ENCODE data around the gene RNF39.
"Not testable (repeated sequence)": the region's sequence is repeated elsewhere in the genome, so short reads cannot be mapped to it uniquely, and the experiment has no call there.

The RNF39 gene, protein sequence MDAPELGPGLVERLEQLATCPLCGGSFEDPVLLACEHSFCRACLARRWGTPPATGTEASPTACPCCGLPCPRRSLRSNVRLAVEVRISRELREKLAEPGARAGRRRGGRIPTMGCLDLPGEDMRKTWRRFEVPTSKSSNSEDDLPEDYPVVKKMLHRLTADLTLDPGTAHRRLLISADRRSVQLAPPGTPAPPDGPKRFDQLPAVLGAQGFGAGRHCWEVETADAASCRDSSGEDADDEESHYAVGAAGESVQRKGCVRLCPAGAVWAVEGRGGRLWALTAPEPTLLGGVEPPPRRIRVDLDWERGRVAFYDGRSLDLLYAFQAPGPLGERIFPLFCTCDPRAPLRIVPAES

DNA sequence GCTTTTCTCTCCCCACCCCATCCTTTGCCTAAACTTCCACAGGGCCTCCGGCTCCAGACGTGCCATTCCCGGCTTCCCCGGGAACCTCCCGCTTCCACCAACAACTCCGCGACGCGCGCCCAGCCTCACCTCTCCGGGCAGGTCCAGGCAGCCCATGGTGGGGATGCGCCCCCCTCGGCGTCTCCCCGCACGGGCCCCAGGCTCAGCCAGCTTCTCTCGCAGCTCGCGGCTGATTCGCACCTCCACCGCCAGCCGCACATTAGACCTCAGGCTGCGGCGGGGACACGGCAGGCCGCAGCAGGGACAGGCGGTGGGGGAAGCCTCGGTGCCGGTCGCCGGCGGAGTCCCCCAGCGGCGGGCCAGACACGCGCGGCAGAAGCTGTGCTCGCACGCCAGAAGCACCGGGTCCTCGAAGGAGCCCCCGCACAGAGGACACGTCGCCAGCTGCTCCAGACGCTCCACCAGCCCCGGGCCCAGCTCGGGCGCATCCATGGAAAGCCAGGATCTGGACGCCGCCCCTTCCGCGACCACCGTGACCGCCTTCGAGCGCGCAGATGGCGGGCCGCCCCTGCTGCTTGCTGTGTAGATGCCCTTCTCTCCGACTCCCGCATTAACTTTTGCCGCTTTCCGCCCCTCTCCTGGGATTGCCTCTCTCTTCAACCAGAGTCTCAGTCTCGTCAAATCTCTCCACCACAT, at the start of gene RNF39:
Gene RNF39 (minus strand): TSS at position 676 of the 696 bp plus-strand sequence. CDS start 184 bp downstream, at position 492.
- DNase-seq (ENCODE audit: low read depth): no peak

DNA sequence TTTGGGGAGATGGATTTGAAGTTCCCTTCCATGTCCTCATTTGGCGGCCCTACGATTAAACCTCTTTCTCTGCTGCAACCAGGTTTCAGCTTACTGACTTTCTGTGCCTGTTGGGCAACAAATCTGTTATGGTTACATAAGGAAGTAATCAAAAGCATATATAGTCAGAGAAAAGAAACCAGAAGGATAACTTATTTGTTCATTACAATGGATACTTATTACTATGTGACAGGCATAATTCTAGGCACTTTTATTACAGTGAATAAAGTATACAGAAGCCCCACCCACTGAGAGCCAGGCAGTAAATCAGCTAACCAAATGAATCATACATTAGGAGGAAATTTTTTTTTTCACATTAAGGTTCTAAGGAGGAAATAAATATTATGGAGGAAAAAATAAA, 46.9 kb upstream of the RNF39 start:
- no peak for DNase-seq (ENCODE audit: low read depth)

DNA sequence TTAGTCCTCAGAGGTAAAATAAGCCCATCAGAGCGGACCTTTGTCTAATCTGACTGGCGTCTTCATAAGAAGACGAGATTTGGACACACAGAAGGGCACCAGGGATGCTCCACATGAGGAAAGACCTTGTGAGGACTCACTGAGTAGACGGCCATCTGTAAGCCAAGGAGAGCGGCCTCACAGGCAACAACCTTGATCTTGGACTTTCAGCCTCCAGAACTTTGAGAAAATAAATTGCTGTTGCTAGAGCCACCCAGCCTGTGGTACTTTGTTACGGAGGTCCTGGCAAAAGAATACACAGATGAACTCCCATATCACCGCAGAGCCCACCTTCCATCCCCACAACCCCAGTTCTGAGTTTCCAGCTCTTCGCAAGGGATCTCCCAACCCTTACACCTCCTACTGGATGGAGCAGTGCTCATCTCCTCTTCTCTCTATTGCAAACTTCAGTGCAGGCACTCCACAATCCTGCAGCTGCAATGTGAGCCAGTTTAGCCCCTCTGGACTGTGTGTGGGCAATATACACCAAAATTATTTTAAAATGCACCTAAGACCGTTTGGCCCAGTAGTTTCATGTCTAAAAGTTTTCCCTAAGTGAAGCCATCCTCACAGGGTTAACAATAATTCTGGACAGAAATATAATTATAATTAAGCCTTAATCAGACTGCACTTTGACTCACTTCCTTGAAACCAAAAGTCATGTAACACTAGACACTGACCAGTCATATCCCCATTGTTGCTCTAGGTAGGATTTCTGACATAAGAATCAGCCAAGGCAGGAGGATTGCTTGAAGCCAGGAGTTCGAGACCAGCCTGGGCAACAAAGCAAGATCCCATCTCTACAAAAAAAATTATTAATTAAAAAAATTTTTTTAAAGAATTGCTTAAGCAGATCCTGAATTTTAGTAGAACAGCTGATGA, 46.1 kb upstream of the RNF39 start:
- no peak for DNase-seq (ENCODE audit: low read depth)

DNA sequence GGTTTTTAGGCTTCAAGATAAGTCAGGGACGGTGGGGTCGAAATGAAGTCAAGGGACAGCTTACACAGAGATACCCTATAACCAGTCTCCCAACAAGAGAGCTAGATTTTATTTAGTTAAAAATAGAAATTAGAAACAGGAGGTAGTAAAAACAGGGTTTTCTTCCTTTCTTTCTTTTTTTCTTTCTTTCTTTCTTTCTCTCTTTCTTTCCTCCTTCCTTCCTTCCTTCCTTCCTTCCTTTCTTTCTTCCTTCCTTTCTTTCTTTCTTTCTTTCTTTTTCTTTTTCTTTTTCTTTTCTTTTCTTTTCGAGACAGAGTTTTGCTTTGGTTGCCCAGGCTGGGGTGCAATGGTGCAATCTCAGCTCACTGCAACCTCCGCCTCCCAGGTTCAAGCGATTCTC, 43.1 kb upstream of the RNF39 start:
- DNase-seq (ENCODE audit: low read depth): not testable (repeated sequence)

DNA sequence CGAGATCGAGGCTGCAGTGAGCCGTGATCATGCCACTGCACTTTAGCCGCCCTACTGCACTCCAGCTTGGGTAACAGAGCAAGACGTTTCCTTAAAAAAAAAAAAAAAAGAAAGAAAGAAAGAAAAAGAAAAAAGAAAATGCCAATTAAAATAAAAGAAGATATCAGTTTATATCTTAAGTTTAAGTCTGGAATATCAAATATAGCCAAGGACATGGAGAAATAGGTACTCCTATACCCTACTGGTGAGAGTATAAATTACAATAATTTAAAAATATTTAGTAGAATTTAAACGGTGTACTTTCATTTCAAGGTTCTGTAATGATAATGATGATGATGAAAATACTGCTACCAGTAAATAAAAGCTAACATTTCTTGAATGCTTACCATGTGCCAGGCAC, 41.2 kb upstream of the RNF39 start:
- DNase-seq (ENCODE audit: low read depth): no peak

DNA sequence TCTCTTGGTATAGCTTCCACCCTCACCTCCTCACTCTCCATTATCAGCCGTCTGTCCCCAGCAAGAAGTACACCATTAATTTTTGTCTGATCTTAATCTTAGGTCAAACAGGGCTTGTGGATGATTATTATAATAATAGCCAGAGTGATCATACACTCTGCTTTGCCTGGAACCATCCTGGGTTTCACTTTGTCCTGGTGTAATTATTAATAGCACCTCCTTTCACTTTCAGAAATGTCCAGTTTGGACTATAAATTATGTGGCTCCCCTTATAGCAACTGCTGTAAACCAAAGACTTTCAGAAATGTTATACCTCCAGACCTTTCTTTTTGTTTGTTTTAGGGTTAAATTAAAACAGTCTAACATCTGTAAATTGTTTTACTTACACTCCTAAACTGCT, 38.3 kb upstream of the RNF39 start:
- no peak for DNase-seq (ENCODE audit: low read depth)

DNA sequence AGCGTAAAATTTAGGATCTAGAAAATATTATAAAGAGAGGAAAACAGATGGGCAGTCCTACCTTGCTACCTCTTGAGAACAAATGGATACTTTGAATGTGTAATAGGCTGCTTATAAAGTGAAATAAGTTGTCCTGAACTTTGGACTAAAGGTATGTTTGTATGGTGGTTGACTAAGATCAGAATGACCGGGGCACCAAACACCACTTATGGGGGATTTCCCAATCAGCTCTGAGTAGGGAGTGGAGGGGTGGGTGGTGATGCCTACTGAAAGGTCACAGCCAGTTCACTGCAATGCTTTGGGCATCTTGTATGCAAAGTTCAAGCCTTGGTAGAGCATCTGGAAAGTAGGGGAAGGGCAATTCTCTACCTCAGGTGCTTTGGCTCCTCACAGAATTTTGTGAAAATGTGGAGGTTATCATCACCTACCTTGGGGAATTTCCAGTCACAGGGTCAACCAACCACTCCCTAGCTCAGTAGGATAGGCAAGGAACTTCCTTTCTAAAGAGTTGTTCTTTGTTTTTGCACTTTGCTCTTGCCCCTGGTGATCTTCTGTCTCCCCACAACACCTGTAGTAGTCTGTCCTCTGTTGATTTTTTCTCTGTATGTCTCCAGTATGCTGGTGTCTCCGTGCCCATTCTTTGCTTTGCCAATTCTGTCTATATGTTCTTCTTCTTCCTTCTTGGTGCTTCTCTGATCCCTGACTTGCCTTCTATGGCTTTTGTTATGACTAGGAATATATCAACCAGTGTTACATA, 37.6 kb upstream of the RNF39 start, which contains the start of gene TRIM31:
Gene TRIM31 (minus strand): TSS at position 88 of the 757 bp plus-strand sequence. CDS start 285 bp downstream, outside the sequence.
- no peak for DNase-seq (ENCODE audit: low read depth)

DNA sequence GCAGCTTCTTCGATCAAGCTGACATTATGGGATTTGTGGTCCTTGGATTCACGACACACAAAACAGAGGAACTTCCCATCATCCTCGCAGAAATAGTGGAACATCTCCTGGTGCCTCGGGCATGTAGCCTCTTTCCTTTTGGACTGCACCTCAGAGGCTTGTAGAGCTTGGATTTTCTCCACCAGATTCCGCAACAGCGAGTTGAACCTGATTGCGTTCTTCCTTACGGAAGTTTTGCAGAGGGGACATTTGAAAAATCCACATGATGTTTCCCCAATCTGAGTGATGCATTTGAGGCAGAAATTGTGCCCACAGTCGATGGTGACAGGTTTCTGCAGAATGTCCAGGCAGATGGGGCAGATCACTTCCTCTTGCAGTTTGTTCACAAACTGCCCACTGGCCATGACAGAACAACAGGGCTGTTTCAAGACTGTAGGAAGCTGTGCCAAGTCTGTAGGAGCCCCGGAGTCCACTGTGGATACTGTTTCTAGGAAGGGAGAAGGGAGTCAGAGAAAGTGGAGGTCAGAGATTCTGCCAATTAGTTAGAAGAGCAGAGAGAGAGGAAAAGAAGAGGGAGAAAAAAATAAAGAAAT, 36.9 kb upstream of the RNF39 start:
- DNase-seq (ENCODE audit: low read depth): no peak

DNA sequence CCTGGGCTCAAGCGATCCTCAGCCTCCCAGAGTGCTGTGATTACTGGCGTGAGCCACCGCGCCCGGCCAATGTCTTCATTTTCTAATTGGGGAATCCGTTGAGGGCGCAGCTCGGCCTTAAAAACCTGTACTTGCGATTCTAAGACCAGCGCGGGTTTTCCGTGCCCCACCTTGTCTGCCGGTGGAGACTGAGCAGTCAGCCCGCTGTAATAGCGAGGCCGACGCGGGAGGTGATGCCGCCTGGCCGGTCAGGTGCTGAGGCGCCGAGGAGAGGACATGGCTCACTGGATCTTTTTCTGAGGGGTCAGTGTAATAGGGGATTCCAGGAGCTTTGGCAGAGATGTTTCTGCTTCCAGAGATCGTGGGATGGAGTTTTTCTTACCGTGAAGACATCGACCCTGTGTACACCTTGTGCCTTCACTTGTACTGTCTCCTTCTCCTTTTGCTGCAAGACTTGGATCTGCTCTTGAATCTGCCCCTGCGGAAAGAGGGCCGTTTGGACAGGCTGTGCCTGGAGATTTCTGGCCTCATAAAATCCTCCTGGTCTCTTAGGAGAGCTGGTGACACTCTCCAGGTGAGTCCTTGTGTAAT, 35.8 kb upstream of the RNF39 start:
- DNase-seq (ENCODE audit: low read depth): no peak

DNA sequence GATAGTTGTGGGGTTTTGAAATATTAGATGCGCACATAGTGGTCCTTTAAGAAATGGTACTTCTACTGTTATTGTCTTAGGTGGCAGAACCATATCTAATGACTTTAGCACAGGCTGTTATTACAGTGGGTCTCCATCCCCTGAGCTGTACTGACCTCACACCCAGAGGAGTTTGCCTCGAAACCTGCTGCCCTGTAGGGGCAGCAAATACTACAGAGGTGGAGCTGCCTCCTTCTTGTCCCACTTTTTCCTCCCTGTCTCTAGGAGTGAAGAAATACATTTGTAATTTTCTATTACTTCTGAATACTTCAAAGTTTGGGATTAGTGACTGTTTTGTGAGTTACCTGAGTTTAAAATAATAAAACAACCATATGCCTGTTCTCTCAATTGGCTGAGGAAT, 29.1 kb upstream of the RNF39 start:
- no peak for DNase-seq (ENCODE audit: low read depth)

DNA sequence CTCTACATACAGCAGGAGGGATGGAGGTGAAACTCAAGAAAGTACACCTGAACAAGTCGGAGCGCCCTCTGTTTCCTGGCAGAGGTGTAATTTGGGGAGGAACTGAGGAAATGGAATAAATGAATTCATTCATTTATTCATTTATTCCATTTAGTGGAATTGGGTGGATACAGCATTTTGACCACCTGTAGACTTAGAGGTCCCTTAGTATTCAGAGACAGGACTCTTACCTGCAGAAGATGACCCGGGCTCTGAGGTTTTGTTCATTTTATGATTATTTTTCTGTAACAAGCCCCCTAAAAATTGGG, 28.3 kb upstream of the RNF39 start:
- no peak for DNase-seq (ENCODE audit: low read depth)

DNA sequence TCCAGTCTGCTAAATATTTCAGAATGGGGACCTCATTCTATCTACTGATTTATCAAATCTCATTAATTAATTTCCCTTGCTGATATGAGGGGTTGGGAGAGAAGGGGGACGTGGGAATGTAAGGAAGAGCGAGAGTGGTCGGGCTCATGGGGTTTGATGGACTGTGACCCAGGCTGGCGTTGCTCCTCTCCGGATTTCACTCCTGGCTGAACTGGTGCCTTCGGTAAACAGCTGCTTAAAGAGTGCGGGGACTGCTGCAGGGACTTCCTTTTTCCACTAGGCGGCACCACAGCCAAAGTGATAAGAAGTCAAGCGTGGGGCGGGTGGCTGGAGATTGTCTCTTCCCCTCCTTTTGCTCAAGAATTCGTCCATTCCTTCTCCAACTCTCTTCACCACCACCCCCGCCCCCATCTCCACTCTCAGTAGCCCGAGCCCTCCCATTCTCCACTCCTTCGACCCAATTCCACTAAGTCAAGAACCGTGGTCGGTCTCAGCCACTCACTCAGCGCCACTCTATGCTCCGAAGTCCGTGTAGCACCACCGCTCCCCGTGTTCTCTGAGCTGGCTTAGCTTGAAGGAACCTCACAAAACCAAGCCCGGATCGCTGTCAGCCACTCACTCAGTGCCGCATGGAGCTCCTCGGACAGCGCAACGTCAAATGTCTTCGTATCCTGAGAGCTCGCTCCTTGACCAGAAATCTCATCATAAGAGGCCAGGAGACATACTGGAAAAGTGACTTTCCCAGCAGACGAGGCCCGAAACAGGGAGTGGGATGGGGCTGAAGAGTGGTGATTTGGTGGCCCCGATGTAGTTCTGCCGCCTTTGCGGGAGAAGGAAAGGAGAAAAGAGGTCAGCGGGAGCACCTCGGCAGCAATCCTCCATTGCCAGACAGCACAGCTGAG, 27.7 kb upstream of the RNF39 start:
- DNase-seq (ENCODE audit: low read depth): peak; percentile 73

DNA sequence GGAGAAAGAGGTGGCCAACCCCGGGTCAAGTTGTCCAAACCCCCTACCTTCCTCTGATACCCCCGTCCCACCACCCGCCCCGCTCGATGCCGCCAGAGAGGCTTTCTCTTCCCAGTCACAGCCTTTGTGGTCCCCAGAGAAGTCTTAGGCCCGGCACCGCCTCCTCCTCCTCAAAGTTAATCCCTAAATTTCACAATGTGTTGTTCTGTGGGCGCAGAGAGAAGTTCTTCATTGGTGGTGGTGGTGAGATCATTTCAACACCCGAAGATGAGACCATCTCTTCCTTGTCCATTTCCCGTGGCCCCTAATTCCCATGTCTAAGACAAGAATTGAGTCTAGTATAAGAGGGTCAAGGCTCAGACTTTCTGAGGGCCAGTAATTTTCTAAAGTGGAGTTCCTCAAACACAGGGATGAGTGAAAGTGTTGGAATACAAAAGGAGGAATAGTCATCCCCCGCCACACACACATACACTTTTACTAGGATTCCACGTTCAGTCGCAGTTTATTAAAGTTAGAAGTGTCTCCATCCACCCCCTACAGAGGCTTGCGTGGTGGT, 26.9 kb upstream of the RNF39 start:
- no peak for DNase-seq (ENCODE audit: low read depth)

DNA sequence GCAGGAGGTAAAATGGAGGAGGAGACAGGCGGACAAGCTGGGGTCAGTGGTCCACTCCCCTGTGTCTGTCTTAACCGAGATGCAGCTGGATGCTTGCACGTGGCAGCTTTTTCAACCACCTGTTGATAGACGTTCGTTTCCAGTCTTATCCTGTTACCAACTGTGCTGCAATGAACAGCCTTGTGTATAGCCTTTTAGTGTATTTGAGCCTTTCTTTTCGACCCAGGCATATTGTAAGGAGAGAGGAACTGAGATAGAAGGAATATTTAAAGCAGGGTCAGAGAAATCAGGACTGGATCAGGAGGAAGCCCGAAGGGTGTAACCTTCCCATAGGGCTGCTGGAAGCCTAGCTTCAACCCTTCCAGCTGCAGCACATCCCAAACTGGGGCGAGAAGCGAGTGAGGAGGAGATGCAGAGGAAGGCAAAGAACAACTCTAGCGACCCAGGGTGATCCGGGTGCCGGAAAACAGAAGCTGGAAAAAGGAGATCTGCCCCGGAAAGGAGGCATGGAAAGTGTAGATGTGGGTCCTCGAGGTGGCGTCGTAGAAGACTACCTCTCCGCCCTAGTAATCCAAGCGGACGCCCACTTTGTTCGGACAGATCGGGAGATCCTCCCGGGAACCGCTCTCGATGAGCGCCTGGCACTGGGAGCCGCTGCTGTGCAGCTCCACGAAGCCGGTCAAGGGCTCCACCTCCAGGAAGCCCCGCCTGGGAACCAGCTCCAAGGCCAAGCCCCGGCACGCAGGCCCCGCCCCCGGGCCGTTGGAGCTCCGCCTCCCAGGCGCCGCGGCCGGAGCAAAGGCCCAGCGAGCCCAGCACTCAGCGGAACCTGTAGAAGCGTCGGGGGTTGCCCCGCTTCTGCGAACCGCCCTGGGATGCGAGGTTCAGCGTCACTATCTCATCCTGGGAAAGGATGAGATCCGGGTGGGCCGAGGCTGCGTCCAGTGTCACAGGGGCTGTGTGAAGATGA, 26.2 kb upstream of the RNF39 start:
- DNase-seq (ENCODE audit: low read depth): peak; percentile 37

DNA sequence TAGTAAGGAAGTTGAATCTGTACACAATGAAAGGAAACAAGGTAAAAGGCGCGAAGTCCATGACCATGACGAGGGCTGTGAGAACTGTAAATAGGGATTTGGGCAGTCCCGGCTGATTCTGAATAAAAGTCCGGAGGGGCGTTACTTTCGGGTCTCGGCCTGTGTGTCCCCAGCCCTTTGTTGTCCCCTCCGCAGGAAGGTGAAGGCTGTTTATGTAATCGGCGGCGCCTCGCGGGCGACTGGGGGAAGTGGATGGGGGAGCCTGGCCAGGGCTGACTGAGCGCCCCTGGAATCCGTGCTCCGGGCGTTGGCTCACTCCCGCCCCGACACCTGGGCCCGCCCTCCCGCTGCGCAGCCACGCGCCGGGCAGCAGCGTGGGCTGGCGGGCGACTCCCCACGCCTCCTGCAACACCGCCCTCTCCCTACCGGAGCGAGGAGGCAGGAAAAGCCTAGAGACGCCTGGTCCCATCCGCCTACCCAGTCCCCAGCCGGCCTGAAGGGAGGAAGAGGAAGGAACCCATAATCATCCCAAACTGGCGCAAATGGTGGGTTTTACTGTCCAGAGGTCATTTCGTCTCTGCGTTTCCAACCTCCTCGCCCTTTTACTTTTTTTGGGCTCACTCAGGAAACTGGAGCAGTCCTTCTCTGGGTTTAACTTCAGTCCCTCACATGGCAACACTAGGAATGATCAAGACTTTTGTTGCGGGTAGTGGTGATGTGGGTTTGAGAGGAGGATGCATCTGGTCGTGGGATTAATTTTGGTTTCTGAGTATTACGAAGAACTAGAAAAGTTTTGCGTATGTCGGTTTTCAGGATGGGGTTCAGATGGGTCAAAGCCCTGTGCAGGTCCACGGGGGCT, 25.2 kb upstream of the RNF39 start:
- DNase-seq (ENCODE audit: low read depth): no peak

DNA sequence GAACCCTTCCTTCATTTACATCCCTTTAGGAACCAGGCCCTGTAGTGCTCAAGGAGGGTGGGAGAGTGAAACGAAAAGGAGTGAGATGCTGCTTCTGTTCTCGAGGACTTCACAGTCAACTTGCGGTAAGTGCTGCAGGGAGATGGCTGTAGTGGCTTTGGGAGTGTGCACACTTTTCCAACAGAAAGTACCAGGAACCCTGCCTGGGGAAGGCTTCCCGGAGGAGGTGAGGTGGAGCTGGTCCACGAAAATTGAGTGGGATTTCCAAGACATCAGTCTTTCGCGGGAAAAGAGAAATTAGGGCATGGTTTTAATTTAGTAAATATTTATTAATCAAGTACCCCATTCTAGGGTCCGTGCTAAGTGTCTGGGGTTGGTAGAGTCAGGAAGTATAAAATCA, 24.6 kb upstream of the RNF39 start:
- no peak for DNase-seq (ENCODE audit: low read depth)

All from stimulated activated CD8-positive, alpha-beta memory T cell treated with anti-CD3 and anti-CD28 coated beads, Interleukin-12 subunit alpha, Interleukin-12 subunit beta, amount 100 ng/mL, for 1 hour (primary cell).